HG03342 (cell line): ENCODE data around the gene PGAP6.
"Not testable (repeated sequence)": the region's sequence is repeated elsewhere in the genome, so short reads cannot be mapped to it uniquely, and the experiment has no call there.

Experiments used
- ATAC-seq: cut with Tn5 transposase; IDR thresholded peaks from one replicate; pipeline ENCODE4 v1.9.1; 2021; ENCODE audit warnings: mild to moderate bottlenecking, moderate library complexity; ENCODE audit not compliant: unreplicated experiment

The PGAP6 gene, protein sequence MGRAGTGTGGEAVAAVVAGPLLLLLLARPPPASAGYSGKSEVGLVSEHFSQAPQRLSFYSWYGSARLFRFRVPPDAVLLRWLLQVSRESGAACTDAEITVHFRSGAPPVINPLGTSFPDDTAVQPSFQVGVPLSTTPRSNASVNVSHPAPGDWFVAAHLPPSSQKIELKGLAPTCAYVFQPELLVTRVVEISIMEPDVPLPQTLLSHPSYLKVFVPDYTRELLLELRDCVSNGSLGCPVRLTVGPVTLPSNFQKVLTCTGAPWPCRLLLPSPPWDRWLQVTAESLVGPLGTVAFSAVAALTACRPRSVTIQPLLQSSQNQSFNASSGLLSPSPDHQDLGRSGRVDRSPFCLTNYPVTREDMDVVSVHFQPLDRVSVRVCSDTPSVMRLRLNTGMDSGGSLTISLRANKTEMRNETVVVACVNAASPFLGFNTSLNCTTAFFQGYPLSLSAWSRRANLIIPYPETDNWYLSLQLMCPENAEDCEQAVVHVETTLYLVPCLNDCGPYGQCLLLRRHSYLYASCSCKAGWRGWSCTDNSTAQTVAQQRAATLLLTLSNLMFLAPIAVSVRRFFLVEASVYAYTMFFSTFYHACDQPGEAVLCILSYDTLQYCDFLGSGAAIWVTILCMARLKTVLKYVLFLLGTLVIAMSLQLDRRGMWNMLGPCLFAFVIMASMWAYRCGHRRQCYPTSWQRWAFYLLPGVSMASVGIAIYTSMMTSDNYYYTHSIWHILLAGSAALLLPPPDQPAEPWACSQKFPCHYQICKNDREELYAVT

DNA sequence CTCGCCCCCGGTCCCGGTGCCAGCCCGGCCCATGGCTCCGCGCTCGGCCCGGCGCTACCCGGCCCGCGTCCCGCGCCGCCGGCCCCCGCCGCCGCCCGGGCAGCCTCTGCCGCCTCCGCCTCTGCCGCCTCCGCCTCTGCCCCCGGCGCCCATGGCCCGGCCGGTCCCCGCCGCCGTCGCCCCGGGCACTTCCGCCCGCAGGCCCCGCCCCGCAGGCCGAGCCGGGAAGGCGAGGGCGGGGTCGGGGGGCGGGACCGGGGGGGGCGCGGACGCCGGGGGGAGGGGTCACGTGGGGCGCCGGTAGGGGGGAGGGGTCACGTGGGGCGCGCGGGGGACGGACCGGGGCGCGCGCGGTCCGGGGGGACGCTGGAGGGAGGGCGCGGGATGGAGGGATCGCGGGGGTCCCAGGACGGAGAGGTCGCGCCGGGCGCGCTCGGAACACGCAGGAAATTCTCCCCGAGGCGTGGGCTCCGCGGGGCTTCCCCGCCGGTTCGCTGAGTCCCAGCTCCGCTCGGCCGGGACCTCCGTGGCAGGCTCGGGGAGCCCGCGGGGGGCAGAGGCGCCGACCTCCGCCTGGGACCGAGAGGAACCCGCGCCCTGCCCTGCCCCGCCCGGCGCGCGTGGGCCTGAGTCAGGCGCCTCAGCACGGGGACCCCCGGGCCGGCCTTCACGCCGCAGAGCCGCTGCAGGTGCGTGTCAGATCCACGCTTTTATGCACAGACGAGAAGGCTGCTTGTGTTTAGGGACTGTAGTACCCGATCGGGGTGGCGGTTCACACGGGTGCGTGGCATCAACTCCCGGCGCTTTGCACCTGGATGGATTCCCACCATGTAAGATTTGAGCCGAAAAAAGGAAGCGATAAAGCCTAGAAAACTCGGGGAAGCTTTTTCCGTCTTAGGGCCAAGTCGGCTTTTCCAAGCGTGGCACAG lies at the start of gene PGAP6:
TSS of gene PGAP6 (minus strand) at position 190 of the 929 bp plus-strand sequence. CDS start at position 33, 157 bp downstream.
- ATAC-seq = peak; percentile 42

DNA sequence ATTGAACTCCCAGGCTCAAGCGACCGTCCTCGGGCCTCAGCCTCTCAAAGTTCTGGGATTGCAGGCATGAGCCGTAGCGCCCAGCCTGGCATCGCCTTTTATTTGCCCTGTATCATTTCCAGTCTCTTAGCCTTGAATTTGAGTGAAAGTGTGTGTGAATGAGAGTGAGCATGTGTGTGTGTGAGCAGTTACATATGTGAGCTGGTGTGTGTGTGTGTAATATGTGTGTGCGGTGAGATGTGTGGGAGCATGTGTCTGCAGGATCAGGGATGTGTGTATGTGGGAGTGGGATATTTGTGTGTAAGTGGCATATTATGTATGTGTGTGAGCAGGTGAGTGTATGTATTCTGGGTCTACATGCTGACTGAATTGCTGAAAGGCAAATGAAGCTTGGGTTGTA lies 49.1 kb upstream of the PGAP6 start:
- ATAC-seq = no peak

DNA sequence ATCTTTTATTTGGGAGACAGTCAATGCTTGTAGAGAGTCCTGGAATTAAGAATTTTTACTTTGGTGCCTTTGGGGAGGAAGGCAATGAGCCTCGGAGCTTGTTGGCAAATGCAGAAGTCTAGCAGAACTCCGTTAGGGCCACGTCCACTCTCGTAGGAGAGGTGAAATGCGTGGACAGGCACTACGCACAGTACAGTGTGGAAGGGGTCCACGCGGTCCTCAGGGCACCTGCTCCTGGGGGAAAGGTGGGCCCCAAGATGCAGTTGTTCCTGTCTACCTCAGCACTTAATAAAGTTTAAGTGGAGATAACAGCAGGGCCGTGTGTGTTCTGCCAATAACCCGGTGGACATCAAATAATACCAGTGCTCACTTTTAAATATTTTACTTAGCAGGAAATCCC lies 45.5 kb upstream of the PGAP6 start:
- no peak for ATAC-seq

DNA sequence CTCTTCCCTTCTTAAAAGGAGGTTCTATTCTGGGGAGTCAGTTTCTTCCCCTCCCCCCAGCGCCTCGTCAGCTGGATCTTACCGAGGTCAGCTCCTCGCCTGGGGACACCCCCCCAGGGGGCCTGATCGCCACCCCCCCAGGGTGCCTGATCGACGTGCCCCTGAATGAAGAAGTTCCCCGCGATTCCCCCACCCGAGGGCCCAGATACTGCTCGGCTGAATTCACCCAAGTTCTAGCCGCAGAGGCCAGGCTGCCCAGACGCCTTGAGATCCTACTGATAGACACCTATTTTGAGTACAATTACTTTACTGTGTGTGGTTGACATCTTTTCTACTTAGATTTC lies 45.1 kb upstream of the PGAP6 start:
- ATAC-seq = no peak

DNA sequence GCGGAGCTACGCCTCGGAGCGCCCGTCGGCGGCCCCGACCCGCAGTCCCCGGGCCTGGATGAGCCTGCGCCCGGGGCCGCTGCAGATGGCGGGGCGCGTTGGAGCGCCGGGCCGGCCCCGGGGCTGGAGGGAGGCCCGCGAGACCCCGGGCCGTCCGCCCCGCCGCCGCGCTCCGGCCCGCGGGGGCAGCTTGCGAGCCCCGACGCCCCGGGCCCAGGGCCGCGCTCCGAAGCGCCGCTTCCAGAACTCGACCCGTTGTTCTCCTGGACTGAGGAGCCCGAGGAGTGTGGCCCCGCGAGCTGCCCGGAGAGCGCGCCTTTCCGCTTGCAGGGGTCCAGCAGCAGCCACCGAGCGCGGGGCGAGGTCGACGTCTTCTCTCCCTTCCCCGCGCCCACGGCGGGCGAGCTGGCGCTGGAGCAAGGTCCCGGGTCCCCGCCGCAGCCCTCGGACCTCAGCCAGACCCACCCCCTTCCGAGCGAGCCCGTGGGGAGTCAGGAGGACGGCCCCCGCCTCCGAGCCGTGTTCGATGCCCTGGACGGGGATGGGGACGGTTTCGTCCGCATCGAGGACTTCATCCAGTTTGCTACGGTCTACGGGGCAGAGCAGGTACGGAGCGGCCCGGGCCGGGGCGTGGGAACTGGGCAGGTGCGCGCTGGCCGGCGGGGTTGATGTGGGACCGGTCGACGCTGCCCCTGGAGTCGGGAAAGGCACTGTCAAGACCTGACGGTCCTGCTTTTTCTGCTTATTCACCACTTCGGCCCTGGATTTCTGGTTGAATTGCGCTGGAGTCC lies 44.5 kb upstream of the PGAP6 start:
- ATAC-seq = no peak

DNA sequence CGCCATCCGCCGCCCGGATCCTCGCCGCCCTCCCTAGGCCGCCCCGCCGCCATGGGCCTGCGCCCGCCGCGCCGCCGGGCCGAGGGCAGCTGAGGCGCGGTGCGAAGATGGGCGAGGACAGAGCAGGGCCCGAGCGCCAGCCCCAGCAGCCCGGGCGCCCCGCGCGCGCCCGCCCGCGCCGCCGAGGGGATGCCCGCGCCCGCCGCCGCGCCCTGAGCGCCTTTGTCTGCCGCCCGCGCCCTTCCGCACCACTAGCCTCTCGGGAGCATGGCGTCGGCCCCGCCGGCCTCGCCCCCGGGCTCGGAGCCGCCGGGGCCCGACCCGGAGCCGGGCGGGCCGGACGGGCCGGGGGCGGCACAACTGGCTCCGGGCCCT lies 43.9 kb upstream of the PGAP6 start:
- ATAC-seq = peak; percentile 31

DNA sequence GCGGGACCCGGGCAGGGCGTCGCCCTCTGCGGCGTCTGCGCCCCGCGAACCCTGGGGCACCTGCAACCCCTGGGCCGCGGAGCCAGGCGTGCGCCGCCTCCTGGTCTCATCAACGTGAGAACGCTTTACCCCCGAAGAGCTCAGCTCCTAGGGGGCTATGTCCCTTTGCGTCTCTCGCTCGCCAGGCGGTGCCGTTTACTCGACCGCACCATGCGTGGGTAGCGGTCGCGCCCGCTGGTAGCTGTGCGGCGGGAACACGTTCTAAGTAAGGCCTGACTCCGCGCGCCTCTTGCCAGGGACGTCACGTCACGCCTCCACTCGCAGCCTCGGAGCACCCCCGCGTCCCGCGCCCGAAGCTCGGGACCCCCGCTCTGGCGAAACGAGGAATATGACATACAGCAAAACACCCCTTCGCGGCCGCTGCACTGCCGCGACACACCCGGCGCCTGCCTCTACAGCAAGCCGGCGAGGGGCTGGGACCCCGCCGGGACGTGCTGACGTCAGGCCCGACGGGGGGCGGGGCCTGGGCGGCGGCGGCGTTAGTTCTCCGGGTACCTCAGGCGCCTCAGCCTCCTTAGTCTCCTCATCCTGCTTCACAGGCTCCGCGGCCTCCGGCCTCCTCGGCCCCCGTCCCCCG lies 43.4 kb upstream of the PGAP6 start, which contains the start of gene RAB11FIP3:
TSS of gene RAB11FIP3 (plus strand) at position 568 of the 637 bp plus-strand sequence. CDS start 358 bp downstream, outside the sequence.
- ATAC-seq = peak; percentile 88

DNA sequence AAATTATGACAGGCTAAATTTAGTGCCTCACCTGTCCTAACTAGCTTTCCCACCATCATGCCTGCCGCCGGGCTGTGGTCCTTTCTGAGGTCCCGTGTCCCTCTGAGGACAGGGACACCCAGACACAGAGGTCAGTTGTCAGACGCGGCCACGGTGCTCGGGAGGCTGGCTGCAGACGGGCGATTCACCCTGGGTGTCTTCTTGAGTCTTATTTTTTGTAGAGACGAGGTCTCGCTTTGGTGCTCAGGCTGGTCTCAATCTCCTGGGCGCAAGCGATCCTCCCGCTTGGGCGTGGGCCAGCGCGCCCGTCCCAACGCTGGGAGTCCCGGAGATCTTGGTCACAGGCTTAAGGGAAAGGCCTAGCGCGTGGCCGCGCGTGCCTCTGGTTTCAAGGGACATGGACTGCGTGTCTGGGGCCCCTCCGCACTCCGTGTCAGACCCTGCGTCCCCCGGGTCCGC lies 42.9 kb upstream of the PGAP6 start:
- no peak for ATAC-seq

DNA sequence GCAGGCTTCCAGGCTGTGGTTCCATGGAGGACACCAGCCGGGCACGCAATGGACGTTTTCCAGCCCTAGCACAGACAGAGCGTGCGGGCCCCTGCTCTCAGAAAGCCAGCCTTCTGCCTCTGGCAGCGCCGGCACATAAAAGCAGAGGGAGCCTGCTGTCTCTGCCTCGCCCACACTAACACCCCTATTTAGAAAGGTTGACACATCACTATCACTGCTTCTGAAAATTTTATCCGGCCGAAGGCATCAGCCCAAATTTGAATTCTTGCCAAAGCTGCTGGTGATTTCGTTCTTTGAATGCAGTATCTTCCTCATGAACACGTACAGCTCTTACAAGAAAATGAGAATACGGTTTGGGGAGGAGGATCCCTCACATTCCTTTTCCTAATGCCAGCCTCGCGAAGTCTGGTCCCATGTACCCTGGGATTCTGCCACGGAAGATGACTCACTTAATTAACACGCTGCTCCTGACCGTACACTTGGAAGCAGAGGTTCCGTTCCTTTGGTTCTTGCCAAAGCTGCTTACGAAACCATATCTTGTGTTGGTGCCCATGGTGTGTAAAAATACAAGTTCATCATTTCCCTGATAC lies 42.4 kb upstream of the PGAP6 start:
- ATAC-seq = no peak

DNA sequence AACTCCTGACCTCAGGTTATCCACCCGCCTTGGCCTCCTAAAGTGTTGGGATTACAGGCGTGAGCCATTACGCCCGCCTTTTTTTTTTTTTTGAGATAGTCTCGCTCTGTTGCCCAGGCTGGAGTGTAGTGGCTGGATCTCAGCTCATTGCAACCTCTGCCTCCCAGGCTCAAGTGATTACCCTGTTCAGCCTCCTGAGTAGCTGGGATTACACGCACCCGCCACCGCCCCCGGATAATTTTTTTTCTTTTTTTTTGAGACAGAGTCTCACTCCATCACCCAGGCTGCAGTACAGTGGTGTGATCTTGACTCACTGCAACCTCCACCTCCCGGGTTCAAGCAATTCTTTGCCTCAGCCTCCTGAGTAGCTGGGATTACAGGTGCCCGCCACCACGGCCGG lies 40.4 kb upstream of the PGAP6 start:
- ATAC-seq = not testable (repeated sequence)

DNA sequence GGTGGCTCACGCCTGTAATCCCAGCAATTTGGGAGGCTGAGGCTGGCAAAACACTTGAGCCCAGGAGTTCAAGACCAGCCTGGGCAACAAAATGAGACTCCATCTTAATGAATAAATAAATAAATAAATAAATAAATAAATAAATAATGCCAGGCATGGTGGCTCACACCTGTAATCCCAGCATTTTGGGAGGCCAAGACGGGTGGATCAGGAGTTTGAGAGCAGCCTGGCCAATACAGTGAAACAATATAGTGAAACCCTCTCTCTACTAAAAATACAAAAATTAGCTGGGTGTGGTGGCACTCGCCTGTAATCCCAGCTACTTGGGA lies 33.4 kb upstream of the PGAP6 start:
- not testable (repeated sequence) for ATAC-seq

DNA sequence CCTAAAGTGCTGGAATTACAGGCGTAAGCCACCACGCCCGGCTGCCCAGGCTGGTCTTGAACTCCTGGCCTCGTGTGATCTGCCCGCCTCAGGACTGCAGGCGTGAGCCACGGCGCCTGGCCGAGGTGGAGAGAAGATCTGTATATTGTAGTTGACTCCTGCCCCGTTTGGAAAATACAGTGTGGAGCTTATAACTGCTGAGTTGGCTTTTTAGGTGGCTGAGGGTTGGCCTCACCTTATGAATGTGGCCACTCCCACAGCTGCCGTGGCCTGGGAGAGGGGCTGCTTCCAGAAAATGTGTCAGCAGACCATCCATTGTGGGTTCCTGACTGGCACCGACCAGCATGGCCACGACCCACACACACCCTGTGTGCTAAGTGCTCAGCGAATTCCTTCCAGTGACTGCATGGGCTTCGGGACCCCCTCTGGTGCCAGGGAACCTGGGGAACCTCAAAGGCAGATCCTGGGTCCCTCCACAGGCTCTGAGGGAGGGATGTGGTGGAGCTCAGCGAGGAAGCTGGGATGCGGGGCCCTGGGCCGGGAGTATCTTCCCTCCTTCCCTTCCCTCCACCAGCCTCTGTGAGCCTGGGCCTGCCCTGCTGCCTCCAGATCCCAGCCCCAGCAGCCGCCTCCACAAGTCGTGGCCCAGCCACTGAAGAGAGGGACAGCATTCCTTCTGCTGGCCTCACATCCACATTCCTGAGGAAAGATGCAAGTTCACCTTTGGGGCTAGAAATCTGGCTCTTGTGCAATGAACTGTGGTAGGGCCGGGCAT lies 32.8 kb upstream of the PGAP6 start:
- no peak for ATAC-seq

DNA sequence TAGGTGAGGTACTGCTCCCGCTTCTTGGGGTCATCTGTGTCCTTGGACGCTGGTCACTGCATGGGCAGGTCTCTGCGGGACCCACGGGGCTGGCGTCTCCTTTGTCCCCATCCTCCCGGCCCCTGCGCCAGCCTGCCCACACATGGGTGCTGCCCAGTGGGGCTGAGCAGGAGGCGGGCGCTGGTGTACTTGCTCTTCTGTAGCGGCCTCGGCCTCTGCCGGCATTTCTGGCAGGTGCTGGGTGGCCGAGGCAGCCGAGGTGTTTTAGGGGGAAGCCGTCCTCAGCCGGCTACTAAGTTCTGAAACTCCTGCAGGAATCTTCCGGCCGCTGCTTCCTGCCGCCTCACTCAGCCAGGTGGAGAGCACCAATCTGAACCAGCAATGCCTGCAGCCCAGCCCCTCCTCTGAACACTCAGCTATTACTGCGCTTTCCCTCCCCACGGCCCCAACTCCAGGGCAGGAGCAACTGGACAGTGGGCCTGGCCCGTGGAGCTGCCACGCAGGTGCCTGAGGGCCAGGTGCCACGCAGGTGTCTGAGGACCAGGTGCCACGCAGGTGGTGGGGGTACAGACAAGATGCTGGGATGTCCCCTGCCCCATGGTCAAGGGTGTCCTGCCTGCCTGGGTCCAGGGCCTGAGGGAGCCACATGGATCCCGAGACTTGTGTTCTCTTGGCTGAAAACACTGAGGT lies 29.9 kb upstream of the PGAP6 start:
- no peak for ATAC-seq

DNA sequence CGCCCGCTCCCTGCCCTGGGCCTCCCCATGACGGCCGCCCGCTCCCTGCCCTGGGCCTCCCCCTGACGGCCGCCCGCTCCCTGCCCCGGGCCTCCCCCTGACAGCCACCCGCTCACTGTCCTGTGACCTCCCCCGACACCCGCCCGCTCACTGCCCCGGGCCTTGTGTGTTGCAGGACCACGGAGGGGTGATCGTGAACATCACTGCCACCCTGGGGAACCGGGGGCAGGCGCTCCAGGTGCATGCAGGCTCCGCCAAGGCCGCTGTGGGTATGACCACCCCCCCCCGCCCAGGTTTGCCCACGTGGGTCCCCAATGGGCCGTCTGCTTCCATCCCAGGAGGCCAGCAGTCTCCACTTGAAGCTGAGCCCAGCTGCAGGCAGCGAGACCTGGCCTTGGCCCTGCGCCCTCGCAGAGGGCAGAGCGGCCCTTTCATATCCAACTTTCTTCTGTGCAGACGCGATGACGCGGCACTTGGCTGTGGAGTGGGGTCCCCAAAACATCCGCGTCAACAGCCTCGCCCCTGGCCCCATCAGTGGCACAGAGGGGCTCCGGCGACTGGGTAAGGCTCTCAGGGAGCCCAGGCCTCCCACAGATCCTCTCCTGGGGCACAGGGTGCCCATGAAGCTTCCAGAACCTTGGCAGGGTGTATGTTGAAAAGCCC lies 28.9 kb upstream of the PGAP6 start:
- no peak for ATAC-seq

DNA sequence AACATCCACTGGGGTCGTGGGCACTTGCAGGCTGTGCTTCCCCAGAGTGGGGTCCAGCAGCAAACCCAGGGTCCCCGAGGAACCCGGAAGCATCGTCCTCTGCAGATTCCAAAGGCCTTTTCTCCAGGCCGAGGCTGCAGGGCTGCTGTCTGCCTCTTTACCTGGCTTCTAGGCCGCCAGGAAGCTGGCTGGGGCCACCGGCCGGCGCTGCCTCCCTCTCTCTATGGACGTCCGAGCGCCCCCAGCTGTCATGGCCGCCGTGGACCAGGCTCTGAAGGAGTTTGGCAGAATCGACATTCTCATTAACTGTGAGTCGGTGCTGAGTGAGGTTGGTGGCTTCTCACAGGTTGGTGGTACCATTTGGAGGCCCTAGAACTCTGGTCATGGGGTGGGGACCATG lies 25.5 kb upstream of the PGAP6 start:
- no peak for ATAC-seq

DNA sequence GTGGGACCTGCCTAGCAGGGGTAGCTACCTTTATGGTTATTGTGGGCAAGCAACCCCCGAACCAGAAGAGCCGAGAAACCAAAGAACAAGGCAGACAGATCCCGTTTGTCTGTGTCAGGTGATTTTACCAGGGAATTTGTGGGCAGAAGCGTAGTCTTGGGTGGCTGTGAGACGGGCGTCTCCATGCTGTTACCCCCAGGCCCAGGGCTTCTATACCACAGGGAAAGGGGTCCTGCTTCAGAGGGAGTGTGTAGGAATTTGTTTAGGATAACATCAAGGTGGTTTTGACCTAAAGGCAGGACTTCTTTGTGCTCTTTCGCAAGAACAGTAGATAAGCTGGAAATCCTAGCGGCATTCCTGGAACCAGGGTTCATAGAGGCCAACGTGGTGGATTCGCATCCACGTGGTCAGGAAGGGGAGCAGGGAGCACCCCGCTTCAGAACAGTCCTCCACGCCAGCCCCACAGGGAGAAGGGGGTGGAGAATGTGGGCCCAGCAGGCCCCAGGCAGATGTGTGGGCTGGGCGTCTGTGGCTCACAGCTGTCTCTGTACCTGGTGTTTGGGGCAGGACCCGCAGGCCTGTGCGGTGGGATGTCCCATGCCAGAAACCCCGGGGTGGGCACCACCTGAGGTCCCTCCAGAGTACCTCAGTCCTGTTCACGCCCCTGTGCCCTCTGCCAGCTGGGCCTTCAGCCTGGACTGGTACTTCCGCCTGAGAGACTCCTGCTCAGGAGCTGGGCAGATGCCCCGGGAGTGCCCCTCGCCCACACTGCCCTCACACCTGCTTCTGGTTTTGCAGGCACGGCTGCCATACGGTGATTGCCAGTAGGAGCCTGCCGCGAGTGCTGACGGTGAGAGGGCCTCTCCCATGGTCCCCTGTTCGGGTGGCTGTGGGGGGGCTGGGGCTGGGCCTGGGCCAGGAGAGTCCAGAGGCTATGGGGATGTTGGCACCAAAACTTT lies 24.0 kb upstream of the PGAP6 start:
- no peak for ATAC-seq
